GM12891 (cell line): ENCODE data around the gene PRL.

Experiments used
- DNase-seq: peaks from one replicate; pipeline ENCODE4 v3.0.0; 2011; ENCODE audit warnings: low spot score; ENCODE audit not compliant: insufficient read length
- FAIRE-seq: peaks from 2 replicates; lab custom pipeline; 2011; peaks lifted over from hg19 to GRCh38; lab: Jason Lieb, UNC
- PAX5 ChIP-seq: IDR thresholded peaks from 2 replicates; pipeline ENCODE4 v1.6.1; 2011; ENCODE audit warnings: low read length, moderate library complexity, mild to moderate bottlenecking; ENCODE audit not compliant: insufficient read depth, severe bottlenecking
- POLR2A ChIP-seq: IDR thresholded peaks from 2 replicates; pipeline ENCODE4 v1.6.1; 2011; ENCODE audit warnings: low read depth, low read length, control low read depth
- POLR2AphosphoS5 ChIP-seq: IDR thresholded peaks from 2 replicates; pipeline ENCODE4 v1.6.1; 2011; ENCODE audit warnings: low read depth, low read length, control low read depth
- POU2F2 ChIP-seq: IDR thresholded peaks from 2 replicates; pipeline ENCODE4 v1.6.1; 2011; ENCODE audit warnings: low read depth, mild to moderate bottlenecking, control low read depth, low read length, moderate library complexity
- SPI1 ChIP-seq: IDR thresholded peaks from 2 replicates; pipeline ENCODE4 v1.6.1; 2011; ENCODE audit warnings: low read depth, low read length, control low read depth
- TAF1 ChIP-seq: IDR thresholded peaks from 2 replicates; pipeline ENCODE4 v1.6.1; 2011; ENCODE audit warnings: low read depth, low read length, control low read depth

Gene PRL

DNA sequence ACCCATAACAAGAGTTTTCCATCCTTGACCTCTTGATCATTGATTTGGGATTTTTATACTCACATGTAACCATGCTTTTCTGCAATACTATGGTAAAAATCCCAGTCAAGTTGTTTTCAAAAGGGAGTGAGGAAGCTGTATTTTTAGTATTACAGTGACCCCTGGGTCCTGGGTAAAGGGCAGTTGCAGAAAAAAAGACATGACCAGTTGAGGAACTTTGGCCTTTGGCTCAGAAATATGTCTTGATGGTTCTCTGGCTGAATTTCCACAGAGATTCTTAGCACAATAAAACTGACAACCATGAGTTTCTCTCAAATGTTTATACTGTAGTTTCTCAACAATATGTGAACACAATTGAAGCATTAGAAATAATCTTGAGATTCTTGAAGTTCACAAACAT, 28.6 kb upstream of the PRL start:
- DNase-seq (no peak), FAIRE-seq (no peak)
- no peak for TF ChIP-seq PAX5
- TF ChIP-seq SPI1, result no peak
- TF ChIP-seq POU2F2, result no peak
- no peak for TF ChIP-seq TAF1
- no peak for TF ChIP-seq POLR2A
- TF ChIP-seq POLR2AphosphoS5, result no peak

DNA sequence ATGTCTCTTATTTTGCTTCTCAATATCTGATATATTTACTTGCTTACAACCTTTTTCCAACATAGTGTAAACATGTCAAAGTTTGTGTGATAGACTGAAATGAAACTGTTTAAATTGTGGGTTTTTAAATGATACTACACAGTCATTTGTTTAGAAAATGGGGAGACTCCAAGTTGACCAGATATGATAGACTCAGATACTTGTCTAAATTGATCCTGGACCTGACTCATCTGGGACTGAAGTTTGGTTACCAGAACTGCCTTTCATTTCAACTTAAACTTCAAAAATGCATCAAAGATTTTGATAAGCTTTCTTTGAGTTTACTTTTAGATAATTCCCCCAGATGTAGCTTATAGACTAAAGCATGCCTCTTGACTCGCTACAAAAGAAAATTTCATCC, 27.0 kb upstream of the PRL start:
- no peak for TF ChIP-seq TAF1
- DNase-seq (no peak), FAIRE-seq (no peak)

DNA sequence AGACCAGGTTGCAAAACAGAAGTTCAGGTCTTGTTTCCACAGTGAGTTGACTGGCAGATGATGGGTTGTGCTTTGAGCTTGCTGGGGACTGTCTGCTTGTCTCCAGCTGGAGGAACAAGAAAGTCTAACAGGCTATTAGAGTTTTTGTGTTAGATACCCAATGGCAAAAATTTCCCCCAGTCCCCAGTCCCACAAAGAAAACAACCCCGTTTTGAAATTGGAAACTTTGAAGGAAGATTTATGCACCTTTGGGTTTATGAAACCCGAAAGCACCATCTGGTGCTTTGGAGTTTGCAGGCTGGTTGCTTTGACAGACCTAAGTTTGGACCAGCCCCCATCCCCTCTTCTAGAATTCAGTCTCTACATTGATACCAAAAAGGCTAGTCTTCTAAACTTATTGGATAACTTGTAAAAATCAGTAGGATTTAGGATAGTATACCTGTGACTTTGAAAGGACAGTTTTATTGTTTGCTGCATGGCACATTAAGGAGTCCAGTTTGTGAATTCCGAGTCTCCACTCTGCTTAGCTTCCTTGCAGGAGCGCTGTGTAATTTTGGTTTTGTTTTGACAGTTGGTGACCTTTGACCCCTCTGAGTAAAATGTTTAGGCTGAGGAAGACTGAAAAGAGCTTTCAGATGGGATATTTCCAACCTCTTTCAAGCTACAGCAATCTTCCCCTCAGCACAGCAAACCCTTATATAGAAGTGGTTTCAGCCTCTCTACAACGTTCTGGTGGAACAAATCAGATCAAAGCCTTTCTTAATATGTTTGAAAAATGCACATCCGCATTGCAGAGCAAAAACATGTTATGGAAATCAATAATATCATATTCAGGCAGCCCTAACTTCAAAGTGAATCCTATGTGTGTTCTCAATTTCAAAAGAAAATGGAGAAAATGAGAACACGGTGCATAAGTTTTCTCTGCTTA, 25.5 kb upstream of the PRL start:
- no peak for DNase-seq
- FAIRE-seq, result no peak
- TF ChIP-seq PAX5 (no peak), POU2F2 (no peak), TAF1 (no peak), POLR2AphosphoS5 (no peak), SPI1 (no peak), POLR2A (no peak)

DNA sequence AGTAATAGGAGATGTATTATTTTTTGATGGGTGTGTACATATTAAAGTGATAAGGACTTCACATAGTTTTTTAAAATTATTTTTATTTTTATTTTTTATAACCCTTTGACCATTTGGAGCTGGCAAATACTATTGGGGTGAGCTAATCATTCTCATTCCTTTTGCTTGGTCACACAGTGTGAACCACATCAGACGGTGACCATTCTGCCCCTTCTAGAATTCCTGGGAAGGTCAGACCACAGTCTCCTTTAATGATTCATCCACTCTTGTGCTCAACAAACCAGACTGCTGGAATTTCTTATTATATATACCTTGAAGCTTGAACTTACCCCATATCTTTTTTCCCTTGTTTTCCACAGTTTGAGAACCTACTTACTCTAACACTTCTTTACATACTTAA, 23.9 kb upstream of the PRL start:
- no peak for TF ChIP-seq TAF1
- no peak for TF ChIP-seq SPI1
- TF ChIP-seq PAX5, result no peak
- TF ChIP-seq POLR2AphosphoS5, result no peak
- TF ChIP-seq POLR2A, result no peak
- TF ChIP-seq POU2F2, result no peak
- DNase-seq (no peak), FAIRE-seq (no peak)

DNA sequence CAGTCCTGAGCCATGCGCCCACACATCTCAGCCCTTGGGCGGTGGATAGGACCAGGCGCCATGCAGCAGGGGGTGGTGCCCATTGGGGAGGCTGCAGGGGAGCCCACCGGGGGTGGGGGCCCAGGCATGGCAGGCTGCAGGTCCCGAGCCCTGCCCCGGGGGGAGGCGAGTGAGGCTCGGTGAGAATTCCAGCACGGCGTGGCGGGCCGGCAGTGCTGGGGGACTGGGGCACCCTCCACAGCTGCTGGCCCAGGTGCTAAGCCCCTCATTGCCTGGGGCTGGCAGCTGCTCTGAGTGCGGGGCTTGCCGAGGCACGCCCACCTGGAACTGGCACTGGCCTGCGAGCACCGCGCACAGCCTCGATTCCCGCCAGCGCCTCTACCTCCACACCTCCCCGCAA, 21.6 kb upstream of the PRL start:
- TF ChIP-seq SPI1 (no peak), POLR2A (no peak), PAX5 (no peak), POU2F2 (no peak), POLR2AphosphoS5 (no peak), TAF1 (no peak)
- DNase-seq (no peak), FAIRE-seq (no peak)

DNA sequence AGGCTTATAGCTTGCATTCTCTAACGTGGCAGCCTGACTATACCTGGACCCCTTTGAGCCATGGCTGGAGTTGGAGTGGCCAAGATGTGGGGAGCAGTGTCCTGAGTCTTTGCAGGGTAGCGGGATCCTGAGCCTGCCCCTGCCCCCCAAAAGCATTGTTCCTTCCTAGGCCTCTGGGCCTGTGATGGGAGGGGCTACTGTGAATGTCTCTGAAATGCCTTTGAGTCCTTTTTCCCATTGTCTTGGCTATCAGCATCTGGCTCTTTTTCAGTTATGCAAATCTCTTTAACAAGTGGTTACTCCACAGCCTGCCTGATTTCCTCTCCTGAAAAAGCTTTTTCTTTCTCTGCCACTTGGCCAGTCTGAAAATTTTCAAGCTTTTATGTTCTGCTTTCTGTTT, 17.0 kb upstream of the PRL start:
- FAIRE-seq (no peak), DNase-seq (no peak)
- TF ChIP-seq POU2F2 (no peak), SPI1 (no peak), PAX5 (no peak), POLR2AphosphoS5 (no peak), TAF1 (no peak), POLR2A (no peak)

DNA sequence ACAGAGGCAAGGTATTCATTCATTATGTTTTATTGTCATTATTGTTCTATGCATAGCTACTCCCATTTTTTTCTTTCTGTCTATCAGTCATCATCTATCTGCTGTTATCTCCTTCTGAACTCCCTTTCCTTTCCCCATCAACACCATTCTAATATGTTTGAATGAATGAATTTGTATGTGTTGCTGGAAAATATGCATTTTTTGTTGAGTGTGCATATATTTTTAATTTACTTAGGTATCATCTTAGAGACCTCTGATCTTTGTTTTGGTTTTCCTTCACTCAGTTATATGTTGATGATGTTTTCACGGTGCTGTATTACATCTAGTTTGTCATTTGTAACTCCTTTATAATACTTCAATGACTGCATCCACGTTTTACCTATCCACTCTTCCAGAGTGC, 12.1 kb upstream of the PRL start:
- DNase-seq, result no peak
- TF ChIP-seq SPI1 (no peak), PAX5 (no peak), POU2F2 (no peak), POLR2AphosphoS5 (no peak)
- no peak for FAIRE-seq

DNA sequence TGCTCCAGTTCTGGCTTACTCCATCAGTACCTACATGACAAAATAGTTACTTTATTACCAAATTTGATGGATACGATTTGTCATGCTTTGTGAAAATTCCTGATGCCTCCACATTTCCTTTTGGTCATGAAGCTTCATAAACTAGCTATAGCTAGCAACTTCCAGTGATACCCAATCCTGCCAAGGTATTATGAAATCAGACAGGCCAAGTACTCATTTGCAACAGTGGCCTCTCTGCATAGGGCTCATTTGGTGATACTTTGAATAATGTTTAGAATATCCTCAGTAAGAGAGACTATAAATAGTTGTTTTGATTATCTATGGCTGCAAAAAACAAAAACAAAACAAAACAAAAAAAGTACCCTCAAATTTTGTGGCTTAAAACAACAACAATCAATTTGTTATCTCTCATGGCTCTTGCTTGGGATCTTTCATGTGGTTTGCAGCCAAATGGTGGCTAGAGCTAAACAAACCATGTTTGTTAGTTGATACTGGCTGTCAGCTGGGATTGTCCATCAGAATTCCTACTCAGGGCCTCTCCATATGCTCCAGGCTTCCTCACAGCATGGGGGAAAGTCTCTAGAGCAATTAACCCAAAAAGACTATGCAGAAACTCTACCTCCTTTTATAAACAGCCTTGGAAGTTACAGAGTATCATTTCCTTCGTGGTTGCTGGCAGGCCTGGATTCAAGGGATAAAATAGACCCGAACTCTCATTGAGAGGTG, 10.1 kb upstream of the PRL start:
- FAIRE-seq (no peak), DNase-seq (no peak)
- no peak for TF ChIP-seq POLR2AphosphoS5
- TF ChIP-seq POU2F2, result no peak
- TF ChIP-seq SPI1, result no peak
- no peak for TF ChIP-seq POLR2A
- no peak for TF ChIP-seq PAX5
- TF ChIP-seq TAF1, result no peak

DNA sequence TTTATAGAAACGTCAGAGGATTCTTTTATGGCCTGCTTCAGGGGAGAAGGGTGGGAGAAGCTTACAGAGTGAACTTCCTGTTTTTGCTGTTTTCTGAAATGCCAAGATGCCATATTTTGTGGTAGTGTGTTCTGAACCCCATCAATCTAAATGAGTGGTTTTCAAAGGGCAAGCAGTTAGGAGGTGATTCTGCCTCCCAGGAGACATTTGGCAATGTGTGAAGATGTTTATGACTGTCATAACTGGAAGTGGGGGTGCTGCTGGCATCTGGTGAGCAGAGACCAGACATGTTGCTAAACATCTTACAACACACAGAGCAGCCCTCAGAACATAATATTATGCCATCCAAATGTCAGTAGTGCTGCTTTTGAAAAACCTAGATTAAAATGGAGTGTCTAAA, 6.0 kb upstream of the PRL start:
- TF ChIP-seq POLR2A, result no peak
- TF ChIP-seq PAX5, result no peak
- no peak for TF ChIP-seq POU2F2
- TF ChIP-seq POLR2AphosphoS5, result no peak
- TF ChIP-seq TAF1, result no peak
- TF ChIP-seq SPI1, result no peak
- FAIRE-seq, result no peak
- DNase-seq, result no peak
